NCI-H1436 (cell line): ENCODE measurements around the gene TGIF2.

Experiments used
- DNase-seq: peaks from one replicate; lab custom pipeline; 2025; lab: John Stamatoyannopoulos, UW

Gene TGIF2

DNA sequence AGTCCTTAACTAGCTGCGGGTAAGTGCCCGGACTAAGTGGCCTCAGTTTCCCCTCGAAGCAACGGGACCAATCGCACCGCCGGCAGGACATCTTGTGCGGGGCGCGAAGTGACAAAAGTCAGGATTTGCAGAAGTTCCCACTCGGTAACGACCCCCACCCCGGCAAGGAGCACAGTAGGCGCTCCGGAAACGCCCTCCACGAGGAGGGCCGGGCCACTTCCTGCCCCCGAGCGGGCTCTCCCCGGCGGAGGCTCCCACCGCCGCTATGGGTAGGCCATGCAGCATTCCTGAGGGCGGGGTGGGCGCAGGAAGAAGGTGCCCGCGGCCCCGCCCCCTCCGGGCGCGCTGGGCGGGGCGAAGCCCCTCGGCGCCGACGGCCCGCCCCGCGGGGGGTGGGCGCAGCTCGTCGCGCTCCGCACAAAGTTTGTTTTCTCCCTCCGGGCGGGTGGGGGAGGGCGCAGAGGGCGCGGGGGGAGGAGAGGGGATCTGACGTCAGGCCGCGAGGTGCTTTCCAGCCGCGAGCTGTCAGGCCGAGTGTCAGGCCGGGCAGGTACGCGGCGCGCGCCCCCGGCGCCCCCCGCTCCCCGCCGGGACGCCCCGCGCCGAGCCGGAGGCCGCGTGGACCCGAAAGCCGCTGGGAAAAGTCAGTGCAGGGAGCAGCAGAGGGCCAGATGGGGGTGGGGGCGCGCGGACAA lies at the start of gene TGIF2:
Gene TGIF2 (plus strand): TSS at position 495 of the 695 bp plus-strand sequence. CDS start 5,178 bp downstream, outside the sequence.
- DNase-seq, result peak; percentile 63

DNA sequence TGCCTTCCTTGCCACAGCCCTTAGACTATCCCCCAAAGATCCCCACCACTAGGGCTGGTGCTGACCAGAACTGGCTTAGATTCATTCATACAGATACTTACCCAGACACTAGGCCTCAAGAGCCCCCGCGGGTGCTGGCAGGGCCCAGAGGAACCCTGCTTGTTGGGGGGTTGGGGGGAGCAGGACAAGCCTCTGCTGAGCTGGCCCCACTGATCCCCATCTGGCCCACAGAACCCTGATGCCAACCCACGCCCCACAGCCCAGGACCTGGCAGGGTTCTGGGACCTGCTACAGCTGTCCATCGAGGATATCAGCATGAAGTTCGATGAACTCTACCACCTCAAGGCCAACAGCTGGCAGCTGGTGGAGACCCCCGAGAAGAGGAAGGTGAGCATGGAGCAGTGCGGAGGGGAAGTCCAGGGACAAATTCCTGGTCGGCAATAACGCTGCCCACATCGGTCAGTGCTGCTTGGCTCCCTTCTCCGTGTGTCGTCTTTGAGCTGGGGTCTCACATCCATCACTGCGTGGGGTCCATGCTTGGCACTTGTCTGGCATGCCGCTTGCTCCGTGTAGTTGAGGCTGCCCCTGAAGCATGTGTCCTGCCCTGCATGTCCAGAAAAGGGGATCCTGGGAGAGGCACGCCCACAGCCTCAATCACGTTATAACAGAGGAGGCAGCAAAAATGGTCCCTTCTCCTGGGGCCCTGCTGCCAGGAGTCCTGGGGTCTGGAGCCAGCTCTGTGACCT lies 47.6 kb upstream of the TGIF2 start:
- DNase-seq, result no peak

DNA sequence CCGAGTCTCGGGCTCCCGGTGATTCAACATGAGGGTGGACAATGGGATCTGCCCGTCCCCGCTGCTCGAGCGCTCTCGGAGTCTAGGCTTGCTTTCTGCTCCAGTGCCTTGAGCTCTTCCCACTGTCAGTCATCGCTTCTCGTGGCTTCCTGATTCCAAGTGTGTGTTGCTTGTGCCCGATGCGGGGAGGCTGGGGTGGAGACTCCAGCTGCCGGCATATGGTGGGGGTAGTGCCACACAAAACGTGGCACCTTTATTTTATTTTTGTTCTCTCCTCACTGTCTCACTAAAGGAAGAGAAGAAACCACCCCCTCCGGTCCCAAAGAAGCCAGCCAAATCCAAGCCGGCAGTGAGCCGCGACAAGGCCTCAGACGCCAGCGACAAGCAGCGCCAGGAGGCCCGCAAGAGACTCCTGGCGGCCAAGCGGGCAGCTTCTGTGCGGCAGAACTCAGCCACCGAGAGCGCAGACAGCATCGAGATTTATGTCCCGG lies 46.8 kb upstream of the TGIF2 start:
- no peak for DNase-seq

DNA sequence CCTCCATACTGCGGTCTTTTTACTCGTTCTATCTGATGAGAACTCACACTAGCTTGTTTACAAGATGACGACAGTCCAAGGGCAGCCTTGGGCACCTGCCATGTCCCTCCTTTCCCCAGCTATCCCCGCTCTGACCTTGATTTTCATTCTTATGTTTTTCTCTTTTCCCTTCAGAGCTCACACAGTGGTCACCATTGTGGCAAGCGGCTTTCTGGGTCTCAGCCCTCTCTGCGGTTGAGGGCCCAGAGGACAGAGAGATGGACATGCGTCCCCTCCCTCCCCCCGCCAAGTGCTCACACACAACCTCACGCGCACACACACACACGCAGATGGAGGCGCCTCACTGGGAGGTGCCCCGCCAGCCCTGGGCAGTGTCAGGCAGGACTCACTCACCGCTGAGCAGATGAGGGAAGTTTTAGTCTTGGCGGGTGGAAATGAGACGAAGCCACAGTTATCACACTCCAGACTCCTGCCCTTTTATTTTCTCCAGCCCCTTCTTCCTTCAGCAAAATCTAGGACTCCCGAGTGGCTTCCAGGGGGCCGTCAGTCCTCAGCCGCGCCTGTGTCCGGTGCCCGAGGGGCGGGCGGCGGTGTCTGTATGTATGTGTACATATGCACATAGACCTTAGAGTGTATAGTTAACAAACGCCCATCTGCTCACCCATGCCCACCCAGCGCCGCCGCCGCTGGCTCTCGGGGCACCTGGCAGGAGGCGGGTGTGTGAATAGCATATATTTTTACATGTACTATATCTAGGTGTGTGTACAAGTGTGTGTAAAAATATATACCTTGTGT lies 45.9 kb upstream of the TGIF2 start:
- DNase-seq, result no peak

DNA sequence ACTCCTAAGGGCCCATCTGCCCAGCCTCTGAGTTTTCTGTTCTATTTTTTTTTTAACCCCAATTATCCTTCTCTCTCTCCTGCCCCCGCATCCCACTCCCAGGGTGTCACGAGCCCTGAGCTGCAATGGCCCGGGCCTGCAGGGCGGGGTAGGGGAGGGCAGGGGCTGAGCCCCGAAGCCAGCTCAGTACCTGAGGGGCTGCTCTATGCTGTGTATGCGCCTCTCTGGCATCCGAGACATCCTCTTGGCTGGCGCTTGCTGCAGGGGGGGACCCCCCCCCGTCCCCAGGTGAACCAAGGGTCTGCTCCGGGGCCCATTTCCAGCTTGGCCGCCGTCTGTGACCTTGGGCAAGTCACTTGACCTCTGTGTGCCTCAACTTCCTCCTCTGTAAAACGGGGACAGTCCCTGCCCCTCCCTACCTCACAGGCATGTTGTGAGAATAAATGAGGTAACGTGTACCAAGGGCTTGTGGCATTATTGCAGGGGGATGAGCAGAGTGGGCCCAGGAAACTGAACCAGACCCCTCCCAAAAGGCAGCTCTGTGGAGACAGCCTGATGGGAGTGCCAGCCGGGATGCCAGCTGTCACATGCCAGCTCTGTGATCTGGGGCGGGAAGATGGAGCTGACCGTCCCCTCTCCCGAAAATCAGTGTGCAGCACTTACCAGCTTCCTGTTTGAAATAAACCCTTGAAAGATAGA lies 45.1 kb upstream of the TGIF2 start:
- DNase-seq, result no peak

DNA sequence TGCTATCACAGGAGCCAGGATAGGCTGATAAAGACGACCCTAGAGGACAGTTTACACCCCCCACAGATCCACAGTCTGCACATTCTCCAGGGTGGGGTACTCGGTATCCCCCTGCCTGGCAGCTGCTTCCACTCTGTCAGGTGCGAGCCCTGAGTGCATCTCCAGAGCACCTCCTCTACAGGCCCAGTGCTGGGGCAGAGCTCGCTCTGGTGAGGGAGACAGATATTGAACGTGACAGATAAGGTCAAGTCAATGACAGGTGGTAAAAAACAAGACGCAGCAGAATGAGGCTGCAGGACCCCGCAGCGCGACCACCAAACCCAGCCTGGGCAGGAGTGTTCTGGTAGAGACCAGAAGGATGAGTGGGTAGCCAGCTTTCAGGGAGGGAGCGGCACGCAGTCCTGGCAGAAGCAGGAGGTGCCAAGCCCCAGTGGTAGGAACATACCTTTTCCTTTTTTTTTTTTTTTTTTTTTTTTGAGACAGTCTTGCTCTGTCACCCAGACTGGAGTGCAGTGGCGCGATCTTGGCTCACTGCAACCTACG lies 44.5 kb upstream of the TGIF2 start:
- no peak for DNase-seq

DNA sequence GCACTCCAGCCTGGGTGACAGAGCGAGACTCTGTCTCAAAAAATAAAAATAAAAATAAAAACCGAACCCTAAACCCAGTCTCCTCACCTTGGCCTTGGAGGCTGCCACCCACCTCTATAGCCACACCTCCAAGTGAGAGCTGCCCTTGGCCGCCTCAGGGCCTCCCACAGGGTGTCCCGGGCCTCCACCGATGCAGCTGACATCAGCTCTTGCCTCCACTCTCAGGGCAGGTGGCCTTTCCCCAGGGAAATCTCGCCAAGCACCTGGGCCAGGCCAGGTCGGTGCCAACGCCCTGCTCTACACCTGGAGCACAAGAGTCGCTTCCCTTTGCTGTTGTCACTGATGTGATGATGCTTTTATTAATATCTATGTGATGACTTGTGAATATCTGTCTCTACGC lies 41.0 kb upstream of the TGIF2 start:
- peak; percentile 1 for DNase-seq

DNA sequence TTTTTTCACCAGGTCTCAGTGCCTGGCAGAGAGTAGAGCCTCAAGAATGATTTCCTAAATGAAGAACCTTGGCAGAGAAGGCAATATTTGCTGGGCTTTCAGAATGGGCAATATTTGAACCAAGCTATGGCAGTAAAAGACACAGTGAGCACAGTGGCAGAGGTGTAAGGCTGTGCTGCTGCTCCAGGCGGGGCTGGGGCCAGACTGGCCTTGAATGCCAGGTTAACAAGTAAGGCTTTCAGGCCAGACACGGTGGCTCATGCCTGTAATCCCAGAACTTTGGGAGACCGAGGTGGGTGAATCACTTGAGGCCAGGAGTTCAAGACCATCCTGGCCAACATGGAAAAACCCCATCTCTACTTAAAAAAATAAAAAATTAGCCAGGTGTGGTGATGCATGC lies 40.6 kb upstream of the TGIF2 start:
- no peak for DNase-seq

DNA sequence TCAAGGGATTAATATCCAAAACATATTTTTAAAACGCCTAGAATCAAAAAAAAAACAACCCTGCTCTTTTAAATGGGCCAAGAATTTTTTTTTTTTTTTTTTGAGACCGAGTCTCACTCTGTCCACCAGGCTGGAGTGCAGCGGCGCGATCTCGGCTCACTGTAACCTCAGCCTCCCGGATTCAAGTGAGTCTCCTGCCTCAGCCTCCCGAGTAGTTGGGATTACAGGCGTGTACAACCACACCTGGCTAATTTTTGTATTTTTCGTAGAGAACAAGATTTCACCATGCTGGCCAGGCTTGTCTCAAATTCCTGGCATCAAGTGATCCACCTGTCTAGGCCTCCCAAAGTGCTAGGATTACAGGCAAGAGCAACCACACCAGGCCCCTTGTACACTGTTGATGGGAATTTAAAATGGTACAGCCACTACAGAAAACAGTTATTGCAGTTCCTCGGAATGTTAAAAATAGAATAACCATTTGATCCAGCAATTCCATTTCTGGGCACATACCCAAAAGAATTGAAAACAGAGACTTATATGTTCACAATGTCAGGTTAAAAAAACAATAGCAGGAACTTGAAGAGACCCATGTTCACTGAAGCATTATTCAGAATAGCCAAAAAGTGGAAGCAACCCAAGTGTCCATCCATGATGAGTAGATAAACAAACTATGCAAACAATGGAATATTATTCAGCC lies 35.2 kb upstream of the TGIF2 start:
- DNase-seq, result no peak

DNA sequence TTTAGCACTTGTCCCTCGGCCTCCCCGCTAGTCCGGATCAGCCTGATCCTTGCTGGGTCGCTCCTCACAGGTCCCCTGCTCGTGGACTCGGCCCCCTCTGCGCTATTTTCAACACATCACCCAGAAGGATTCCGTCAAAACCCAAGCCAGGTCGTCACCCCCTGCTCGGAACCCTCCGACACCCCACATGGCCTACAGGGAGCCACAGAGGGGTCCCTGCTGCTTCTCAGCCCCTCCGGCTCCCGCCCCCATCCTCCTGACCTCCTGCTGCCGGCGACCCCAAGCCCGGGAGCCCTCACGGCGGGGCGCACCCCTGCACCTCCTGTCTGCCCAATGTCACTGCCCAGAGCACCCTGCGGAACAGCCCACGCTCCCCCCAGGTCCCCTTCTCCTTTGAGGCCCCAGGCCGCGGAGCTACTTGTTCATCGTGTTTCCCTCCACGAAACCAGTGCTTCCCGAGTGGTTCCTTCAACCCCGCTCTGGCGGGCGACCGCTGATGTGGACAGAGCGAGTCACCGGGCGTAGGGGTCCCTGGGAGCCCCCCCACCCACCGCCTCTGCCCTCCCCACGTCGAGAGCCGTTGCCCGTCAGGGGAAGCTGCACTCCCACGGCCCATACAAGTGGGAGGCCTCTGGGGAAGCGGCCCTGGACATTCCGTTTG lies 32.7 kb upstream of the TGIF2 start:
- no peak for DNase-seq

DNA sequence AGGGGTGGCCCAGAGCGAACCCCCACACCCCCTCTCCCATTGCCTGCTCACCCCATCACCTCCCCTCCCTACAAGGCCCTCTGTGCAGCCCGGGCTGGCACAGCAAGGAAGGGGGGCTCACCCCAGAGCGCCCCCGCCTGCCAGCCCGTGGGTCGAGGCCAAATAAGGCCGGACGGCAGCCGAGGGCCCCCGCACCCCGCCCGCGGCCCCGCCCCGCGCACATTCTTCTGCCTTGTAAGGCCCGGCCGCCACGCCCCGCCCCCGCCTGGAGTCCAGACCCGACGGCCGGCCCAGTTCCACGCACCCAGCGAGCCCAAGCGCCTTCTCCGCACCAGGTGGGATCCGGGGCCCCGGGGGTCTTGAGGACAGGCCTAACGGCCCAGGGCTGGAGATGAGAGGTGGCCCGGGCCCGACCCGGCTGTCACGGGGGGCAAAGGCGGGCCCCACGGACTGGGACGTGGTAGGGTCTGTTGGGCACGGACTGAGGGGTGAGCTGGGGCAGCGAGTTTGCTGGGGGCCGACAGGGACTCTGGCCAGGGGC lies 32.1 kb upstream of the TGIF2 start, which contains the start of gene MYL9:
Gene MYL9 (plus strand): TSS at position 293 of the 541 bp plus-strand sequence. CDS start 3,366 bp downstream, outside the sequence.
- no peak for DNase-seq

DNA sequence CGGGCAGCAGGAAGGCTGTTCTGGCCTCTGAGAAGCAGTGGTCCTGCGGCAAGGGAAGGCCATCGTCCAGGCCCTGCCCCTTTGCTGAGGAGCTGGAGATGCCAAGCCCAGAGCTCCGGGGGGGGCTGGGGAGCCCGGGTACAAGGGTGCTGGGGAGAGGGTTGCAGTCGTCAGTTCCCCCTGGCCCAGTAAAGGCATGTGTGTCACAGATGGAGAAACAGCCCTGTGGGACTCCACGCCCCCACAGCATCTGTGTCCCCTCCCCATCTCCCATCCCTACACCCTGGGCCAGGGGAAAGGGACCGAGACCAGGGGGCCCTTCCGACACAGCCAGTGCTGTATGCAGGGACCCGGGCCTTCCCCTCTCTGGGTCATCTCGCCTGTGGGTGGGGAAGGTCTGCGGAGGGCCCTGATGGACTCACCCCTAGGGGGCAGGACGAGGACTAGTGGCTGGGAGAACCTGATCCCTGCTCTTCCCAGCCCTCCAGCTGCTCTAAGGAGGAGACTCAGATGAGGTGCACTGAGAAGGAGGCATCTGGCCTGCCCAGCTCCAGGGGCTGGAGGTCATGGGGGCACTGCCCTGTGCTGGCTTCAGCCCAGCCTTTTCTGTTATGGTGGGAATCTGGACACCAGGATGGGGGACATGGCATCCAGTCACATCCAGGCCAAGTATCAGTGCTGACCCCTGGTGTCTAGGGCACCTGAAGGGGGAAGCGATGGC lies 31.5 kb upstream of the TGIF2 start:
- no peak for DNase-seq

DNA sequence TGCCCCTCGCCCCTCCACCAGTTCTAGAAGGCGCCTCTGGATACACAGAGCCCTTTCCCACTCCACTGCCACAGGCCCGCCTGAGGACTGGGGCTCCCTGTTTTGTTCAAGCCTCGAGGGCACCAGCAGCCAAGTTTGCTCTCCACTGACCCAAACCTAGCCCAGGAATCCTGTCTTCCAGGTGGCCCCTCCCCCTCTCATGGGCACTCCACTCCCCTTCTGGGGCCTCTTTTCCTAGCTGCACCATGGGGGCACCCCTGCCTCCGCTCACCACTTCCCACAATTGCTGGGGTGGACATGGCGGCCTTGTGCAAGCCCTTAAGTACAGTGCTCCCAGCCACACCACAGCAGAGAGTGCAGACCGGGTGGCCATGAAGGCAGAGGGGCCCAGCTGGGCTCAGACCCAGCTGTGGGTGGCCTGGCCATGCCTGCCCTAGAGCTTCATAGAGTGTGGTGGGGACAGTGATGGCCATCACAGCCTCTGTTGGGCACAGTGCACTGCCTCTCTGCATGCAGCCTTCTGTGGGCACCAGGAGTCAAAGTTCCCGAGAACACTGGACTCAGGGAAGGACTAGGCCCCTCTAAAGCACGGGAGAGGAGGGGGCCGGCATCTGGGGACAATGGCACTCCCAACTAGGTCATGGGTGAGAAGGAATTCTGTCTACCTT lies 30.7 kb upstream of the TGIF2 start:
- DNase-seq, result no peak

DNA sequence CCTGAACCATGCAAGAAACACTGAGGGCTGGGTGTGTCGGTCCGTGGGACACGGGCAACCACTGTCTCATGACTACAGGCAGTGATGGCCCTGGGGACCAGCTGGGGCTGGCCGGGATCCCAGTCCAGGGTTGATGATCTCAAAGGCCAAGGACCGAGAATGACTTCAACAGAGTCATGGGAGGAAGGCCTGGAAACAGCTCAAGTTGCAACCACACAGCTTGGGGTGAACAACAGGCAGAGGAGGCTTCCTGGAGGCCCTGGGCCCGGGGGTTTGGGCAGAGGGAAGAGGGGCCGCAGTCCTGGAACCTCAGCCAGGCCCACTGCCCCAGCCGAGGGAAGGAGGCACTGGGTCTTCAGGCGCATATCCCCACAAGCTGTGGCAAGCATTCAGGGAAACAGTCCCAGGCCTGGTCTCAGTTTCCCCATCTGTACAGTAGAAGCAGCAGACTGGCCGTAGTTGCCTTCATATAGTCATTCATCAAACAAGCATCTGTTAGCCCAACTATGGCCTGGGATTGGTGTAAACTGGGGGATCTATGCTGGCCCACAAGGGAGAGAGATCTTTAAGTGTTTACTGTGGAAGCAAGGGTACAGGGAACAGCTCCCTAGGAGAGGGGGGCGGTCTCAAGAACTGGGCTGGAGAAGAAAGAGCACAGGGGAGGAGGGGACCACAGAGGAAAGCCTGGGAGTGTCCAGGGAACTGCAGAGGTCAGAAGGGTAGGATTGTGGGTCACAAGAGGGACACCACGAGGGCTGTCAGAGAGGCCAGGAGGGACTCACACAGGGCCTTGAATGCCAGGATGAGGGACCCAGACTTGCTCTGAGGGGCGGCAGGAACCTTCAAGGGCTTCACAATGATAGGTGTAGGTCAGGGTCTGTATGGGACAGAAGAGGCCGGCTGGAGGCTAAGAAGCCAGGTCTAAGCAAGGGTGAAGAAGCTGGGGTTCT lies 29.9 kb upstream of the TGIF2 start:
- DNase-seq, result no peak

DNA sequence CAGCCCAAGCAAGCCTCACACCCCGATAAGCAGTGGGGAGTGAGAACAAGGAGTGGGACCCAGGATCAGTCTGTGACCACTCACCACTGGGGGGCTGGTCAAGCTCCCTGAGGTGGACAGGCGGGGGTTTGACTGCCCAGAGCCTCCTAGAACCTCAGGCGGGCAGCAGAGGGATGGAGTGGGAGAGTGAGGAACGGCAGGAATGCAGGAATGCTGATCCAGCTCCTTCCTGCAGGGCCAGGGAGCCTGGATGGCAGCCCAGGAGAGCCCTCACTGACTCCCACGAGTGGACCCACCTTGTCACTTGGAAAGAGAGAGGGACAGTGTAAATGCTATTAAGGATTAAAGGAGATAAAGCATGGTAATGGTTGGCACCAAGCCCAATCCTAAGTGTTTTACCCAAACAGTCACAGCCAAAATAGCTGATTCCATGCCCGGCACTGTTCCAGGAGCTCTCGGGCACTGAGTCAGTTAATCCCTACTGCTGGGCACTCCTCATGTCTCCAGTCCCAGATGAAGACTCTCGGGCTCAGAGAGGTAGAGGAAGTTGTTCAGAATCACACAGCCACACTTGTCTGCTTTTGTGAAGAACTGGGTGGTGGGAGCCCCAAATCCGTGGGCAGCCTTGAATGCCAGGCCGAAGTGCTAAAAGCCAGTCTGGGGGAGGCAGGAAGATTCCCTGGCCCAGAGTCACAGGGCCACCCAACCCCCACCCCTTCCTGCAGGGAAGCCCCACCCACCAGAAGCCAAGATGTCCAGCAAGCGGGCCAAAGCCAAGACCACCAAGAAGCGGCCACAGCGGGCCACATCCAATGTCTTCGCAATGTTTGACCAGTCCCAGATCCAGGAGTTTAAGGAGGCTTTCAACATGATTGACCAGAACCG lies 29.0 kb upstream of the TGIF2 start:
- no peak for DNase-seq

DNA sequence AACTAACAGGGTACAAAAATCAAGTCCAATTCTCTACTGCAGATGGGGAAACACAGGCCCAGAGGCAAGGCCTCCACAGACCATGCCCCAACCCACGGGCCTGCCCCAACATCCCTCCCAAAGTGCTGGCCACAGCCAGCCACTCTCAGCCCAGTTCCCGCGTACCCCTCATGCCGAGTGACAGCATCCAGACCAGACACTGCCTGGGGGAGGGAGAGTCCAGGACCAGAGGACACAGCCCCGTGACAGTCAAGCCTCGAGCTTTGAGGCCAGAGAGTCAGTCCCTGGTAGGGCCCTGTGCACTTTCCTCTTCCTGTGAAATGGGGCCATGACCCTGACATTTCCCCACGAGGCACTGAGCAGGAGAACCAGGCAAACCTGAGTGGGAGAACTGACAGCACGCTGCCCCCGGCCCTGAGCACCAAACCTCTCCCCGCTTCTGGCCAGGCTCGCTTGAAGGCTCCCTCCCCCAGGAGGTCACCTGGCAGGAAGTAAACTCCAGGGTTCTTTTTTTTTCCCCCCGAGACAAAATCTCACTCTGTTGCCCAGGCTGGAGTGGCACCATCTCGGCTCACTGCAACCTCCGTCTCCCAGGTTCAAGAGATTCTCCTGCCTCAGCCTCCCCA lies 27.2 kb upstream of the TGIF2 start:
- DNase-seq, result no peak
